Hepatocyte (in vitro differentiated cells): ENCODE data around the gene ASTN2. TPM values are rescaled to one million over a fixed set of nuclear protein-coding genes. Genes with fewer than 3 reads are reported as not detected.

Experiments used
- DNase-seq: peaks from one replicate; pipeline ENCODE4 v3.0.0-alpha.2; 2016; ENCODE audit warnings: low spot score
- H2AFZ ChIP-seq: fragments of 200-600 bp; sonication (generic); 2 replicates; pipeline ENCODE4 v1.6.0; 2016; ENCODE audit warnings: antibody characterized with exemption, mild to moderate bottlenecking
- H3K27ac ChIP-seq: fragments of 200-600 bp; sonication (generic); 2 replicates; pipeline ENCODE4 v1.5.1; 2016; ENCODE audit warnings: mild to moderate bottlenecking
- H3K27me3 ChIP-seq: fragments of 200-600 bp; sonication (generic); 2 replicates; pipeline ENCODE4 v1.6.1; 2016
- H3K36me3 ChIP-seq: fragments of 200-600 bp; sonication (generic); replicated peaks from 2 replicates; pipeline ENCODE4 v1.5.1; 2016; ENCODE audit warnings: low read depth; ENCODE audit not compliant: insufficient read depth
- H3K4me1 ChIP-seq: fragments of 200-600 bp; sonication (generic); 2 replicates; pipeline ENCODE4 v1.5.1; 2016; ENCODE audit warnings: mild to moderate bottlenecking, moderate library complexity; ENCODE audit not compliant: insufficient read depth
- H3K4me2 ChIP-seq: fragments of 200-600 bp; sonication (generic); 2 replicates; pipeline ENCODE4 v1.6.0; 2016
- H3K4me3 ChIP-seq: fragments of 200-600 bp; sonication (generic); 2 replicates; pipeline ENCODE4 v1.5.1; 2016; ENCODE audit warnings: mild to moderate bottlenecking
- H3K79me2 ChIP-seq: fragments of 200-600 bp; sonication (generic); 2 replicates; pipeline ENCODE4 v1.6.0; 2017; ENCODE audit warnings: mild to moderate bottlenecking
- H3K9me2 ChIP-seq: fragments of 200-600 bp; sonication (generic); replicated peaks from 2 replicates; pipeline ENCODE4 v1.6.0; 2017; ENCODE audit warnings: mild to moderate bottlenecking; ENCODE audit not compliant: insufficient read depth
- H3K9me3 ChIP-seq: fragments of 200-600 bp; sonication (generic); 2 replicates; pipeline ENCODE4 v1.5.1; 2016; ENCODE audit warnings: low read depth, mild to moderate bottlenecking
- H4K20me1 ChIP-seq: fragments of 200-600 bp; sonication (generic); 2 replicates; pipeline ENCODE4 v1.6.0; 2016; ENCODE audit warnings: mild to moderate bottlenecking; ENCODE audit not compliant: insufficient read depth, poor library complexity, severe bottlenecking
- CTCF ChIP-seq: fragments of 200-600 bp; sonication (generic); IDR thresholded peaks from 2 replicates; pipeline ENCODE4 v1.5.1; 2016; ENCODE audit warnings: antibody characterized with exemption, mild to moderate bottlenecking; ENCODE audit not compliant: poor library complexity
- EZH2 ChIP-seq: fragments of 200-600 bp; sonication (generic); IDR thresholded peaks from 2 replicates; pipeline ENCODE4 v1.6.1; 2016; ENCODE audit warnings: antibody characterized with exemption, mild to moderate bottlenecking, borderline replicate concordance
- EZH2phosphoT487 ChIP-seq: fragments of 200-600 bp; sonication (generic); IDR thresholded peaks from one replicate; pipeline ENCODE4 v1.6.1; 2018; ENCODE audit warnings: antibody characterized with exemption, mild to moderate bottlenecking, low read depth, moderate library complexity; ENCODE audit not compliant: unreplicated experiment, severe bottlenecking
- WGBS: methylation state at CpG from one replicate; pipeline ENCODE4 v1.1.6; 2016; ENCODE audit warnings: low lambda C conversion rate; ENCODE audit errors: missing lambda C conversion rate; 5-methylcytosine and 5-hydroxymethylcytosine counted together
- polyA plus RNA-seq: library from polyadenylated mRNA; unstranded; fragments of >200 nt; fragmentation: Nextera tagmentation; extraction: Ambion mirVana; gene quantifications from 2 replicates; pipeline ENCODE4 v1.2.1, GENCODE V29; 2016
- total RNA-seq: library from RNA; depleted of rRNA; stranded (reverse); fragments of >200 nt; gene quantifications from 2 replicates; pipeline ENCODE4 v1.2.3, GENCODE V29; 2014

Gene ASTN2
- total and polyA plus RNA-seq, 2 experiments from 2014 or later: 6.4 to 8.4 TPM

GRCh38 chr9:117286245-117286644, 128.6 kb downstream of the ASTN2 start:
- no peaks in the 10 kb centered on the region for H4K20me1 ChIP-seq
- H3K4me3 ChIP-seq: no peak overlapping the region
- TF ChIP-seq EZH2phosphoT487: no peak
- TF ChIP-seq CTCF: no peak
- no peak for TF ChIP-seq EZH2
- WGBS: 72% methylated on average over 5 of the region's 5 CpGs
- no peaks in the 10 kb centered on the region for H3K9me2 ChIP-seq
- H2AFZ ChIP-seq: no peak overlapping the region
- no peaks in the 10 kb centered on the region for H3K79me2 ChIP-seq
- no peaks in the 10 kb centered on the region for H3K9me3 ChIP-seq
- no peaks in the 10 kb centered on the region for H3K27me3 ChIP-seq
- no peak overlapping the region for H3K4me2 ChIP-seq
- H3K27ac ChIP-seq: no peak overlapping the region
- H3K36me3 ChIP-seq: no peaks in the 10 kb centered on the region
- no peak for DNase-seq
- no peaks in the 10 kb centered on the region for H3K4me1 ChIP-seq

- WGBS: 65% methylated on average over 1 of the region's 1 CpG
- no peaks in the 10 kb centered on the region for H3K9me2 ChIP-seq
- no peak for DNase-seq
- H2AFZ ChIP-seq: no peak overlapping the region
- TF ChIP-seq EZH2phosphoT487 (no peak), CTCF (no peak), EZH2 (no peak)
- no peaks in the 10 kb centered on the region for H4K20me1 ChIP-seq
- no peaks in the 10 kb centered on the region for H3K36me3 ChIP-seq
- H3K27me3 ChIP-seq: no peaks in the 10 kb centered on the region
- H3K79me2 ChIP-seq: no peaks in the 10 kb centered on the region
- H3K4me1 ChIP-seq: no peaks in the 10 kb centered on the region
- no peak overlapping the region for H3K27ac ChIP-seq
- H3K4me2 ChIP-seq: no peak overlapping the region
- H3K9me3 ChIP-seq: no peaks in the 10 kb centered on the region
- H3K4me3 ChIP-seq: no peak overlapping the region
These were observed 130.4 kb downstream of the ASTN2 start for GRCh38 chr9:117284414-117284813.

GRCh38 chr9:117282541-117282940, 132.3 kb downstream of the ASTN2 start:
- no peak for DNase-seq
- H4K20me1 ChIP-seq: no peaks in the 10 kb centered on the region
- H3K9me3 ChIP-seq: no peaks in the 10 kb centered on the region
- H3K27me3 ChIP-seq: no peaks in the 10 kb centered on the region
- H2AFZ ChIP-seq: no peak overlapping the region
- no peak overlapping the region for H3K27ac ChIP-seq
- H3K4me3 ChIP-seq: no peak overlapping the region
- no peaks in the 10 kb centered on the region for H3K36me3 ChIP-seq
- TF ChIP-seq EZH2 (no peak), EZH2phosphoT487 (no peak), CTCF (no peak)
- no peaks in the 10 kb centered on the region for H3K9me2 ChIP-seq
- WGBS: 81% methylated on average over 2 of the region's 2 CpGs
- no peaks in the 10 kb centered on the region for H3K4me1 ChIP-seq
- no peak overlapping the region for H3K4me2 ChIP-seq
- H3K79me2 ChIP-seq: no peaks in the 10 kb centered on the region

GRCh38 chr9:117278471-117279035, 136.3 kb downstream of the ASTN2 start:
- 67% methylated on average over 7 of the region's 7 CpGs for WGBS
- no peak overlapping the region for H3K4me2 ChIP-seq
- H3K27me3 ChIP-seq: no peaks in the 10 kb centered on the region
- TF ChIP-seq CTCF (no peak), EZH2phosphoT487 (no peak), EZH2 (no peak)
- no peak overlapping the region for H3K4me3 ChIP-seq
- DNase-seq: no peak
- H3K36me3 ChIP-seq: no peaks in the 10 kb centered on the region
- H3K9me2 ChIP-seq: no peaks in the 10 kb centered on the region
- no peak overlapping the region for H2AFZ ChIP-seq
- no peaks in the 10 kb centered on the region for H4K20me1 ChIP-seq
- no peaks in the 10 kb centered on the region for H3K4me1 ChIP-seq
- H3K9me3 ChIP-seq: no peaks in the 10 kb centered on the region
- H3K79me2 ChIP-seq: no peaks in the 10 kb centered on the region
- no peak overlapping the region for H3K27ac ChIP-seq
